ENCODE data around the gene FAT2. TPM values are rescaled to one million over a fixed set of nuclear protein-coding genes. Genes with fewer than 3 reads are reported as not detected.
A peak's percentile ranks its signal among the peaks of the same experiment; 100 is the strongest.

Gene FAT2
- total and polyA plus RNA-seq, 7 experiments from 2014 or later: not detected

GRCh38 chr5:151557951-151558350 is 33.2 kb downstream of the FAT2 start:
- intact Hi-C loops (cut with micrococcal nuclease): no loop called here
- H3K9me3 ChIP-seq (ENCODE audit: control insufficient read depth in 2 of 3, low read length in 3 of 3): no peaks in the 10 kb centered on the region
- H3K27me3 Mint-ChIP-seq: peaks cover 0 to 14% (median 0%) of the 10 kb centered on the region in 5 donors
- ChIA-PET POLR2A (no interaction called here), CTCF (no interaction called here)
- no peak overlapping the region for H3K27ac Mint-ChIP-seq
- no peaks in the 10 kb centered on the region for H3K27me3 ChIP-seq (ENCODE audit: control insufficient read depth in 2 of 2, insufficient read depth in 2 of 2, low read length in 2 of 2)
- no peak overlapping the region for H3K4me3 ChIP-seq (ENCODE audit: low read length)
- H3K27ac ChIP-seq (ENCODE audit: low read depth, low read length): no peak overlapping the region
- no peaks in the 10 kb centered on the region for H3K36me3 Mint-ChIP-seq
- ATAC-seq (no peak), DNase-seq (no peak)
- H3K4me1 Mint-ChIP-seq: peaks cover 0 to 5% (median 0%) of the 10 kb centered on the region in 7 donors
- no peaks in the 10 kb centered on the region for H3K36me3 ChIP-seq (ENCODE audit: control insufficient read depth in 2 of 3, insufficient read depth in 3 of 3, low read length in 3 of 3)
- peaks cover 0 to 2% (median 0%) of the 10 kb centered on the region in 11 donors for H3K9me3 Mint-ChIP-seq
- no peak overlapping the region for H3K4me3 Mint-ChIP-seq
- no peaks in the 10 kb centered on the region for H3K4me1 ChIP-seq (ENCODE audit: control insufficient read depth in 2 of 2, insufficient read depth in 2 of 2, low read length in 2 of 2)

DNA sequence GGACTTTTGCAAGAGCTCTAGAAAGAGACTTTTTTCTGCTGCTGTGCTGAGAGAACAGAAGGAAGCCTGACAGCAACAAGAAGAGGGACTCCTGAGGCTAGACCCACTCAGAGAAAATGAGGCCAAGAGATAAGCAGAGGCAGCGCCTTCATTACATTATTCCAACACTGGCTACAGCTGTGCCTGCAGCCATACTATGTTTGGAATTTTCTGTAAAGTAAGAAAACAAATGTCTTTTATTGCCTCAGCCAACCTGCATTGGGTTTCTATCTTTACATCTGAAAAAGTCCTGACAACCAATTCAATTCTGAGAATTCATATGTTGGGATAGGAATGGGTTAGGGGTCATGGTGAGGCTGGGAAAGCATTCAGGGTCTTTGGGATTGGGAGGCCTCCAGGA is 33.7 kb downstream of the FAT2 start:
- H3K27me3 Mint-ChIP-seq: peaks cover 0 to 14% (median 0%) of the 10 kb centered on the region in 5 donors
- H3K36me3 Mint-ChIP-seq: no peaks in the 10 kb centered on the region
- DNase-seq (no peak), ATAC-seq (no peak)
- H3K4me3 ChIP-seq (ENCODE audit: low read length): no peak overlapping the region
- H3K4me3 Mint-ChIP-seq: no peak overlapping the region
- intact Hi-C loops (cut with micrococcal nuclease): no loop called here
- H3K9me3 ChIP-seq (ENCODE audit: control insufficient read depth in 2 of 3, low read length in 3 of 3): no peaks in the 10 kb centered on the region
- no peaks in the 10 kb centered on the region for H3K36me3 ChIP-seq (ENCODE audit: control insufficient read depth in 2 of 3, insufficient read depth in 3 of 3, low read length in 3 of 3)
- no peaks in the 10 kb centered on the region for H3K27me3 ChIP-seq (ENCODE audit: control insufficient read depth in 2 of 2, insufficient read depth in 2 of 2, low read length in 2 of 2)
- peaks cover 0 to 5% (median 0%) of the 10 kb centered on the region in 7 donors for H3K4me1 Mint-ChIP-seq
- POLR2A ChIA-PET: no interaction called here
- CTCF ChIA-PET: no interaction called here
- peaks cover 0 to 2% (median 0%) of the 10 kb centered on the region in 11 donors for H3K9me3 Mint-ChIP-seq
- no peaks in the 10 kb centered on the region for H3K4me1 ChIP-seq (ENCODE audit: control insufficient read depth in 2 of 2, insufficient read depth in 2 of 2, low read length in 2 of 2)
- H3K27ac ChIP-seq (ENCODE audit: low read depth, low read length): no peak overlapping the region
- no peak overlapping the region for H3K27ac Mint-ChIP-seq

DNA sequence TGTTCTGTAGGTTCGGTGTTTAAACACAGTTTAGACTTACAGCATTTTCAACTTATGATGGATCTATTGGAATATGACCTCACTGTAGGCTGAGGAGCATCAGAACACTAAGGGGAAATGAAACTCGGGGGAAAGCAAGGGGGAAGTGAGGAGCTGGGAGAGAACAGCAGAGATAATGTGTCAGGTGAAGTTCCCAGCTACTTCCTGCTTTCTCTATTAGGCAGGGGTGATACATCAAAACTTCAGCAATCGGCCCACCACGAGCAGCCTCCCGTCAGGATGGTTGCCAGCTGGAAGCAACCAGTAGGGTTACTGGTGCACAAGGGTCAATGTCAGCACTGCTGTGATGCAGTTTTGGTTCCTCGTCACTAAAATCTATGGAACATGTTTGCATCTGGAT is 34.3 kb downstream of the FAT2 start:
- no peaks in the 10 kb centered on the region for H3K27me3 ChIP-seq (ENCODE audit: control insufficient read depth in 2 of 2, insufficient read depth in 2 of 2, low read length in 2 of 2)
- ChIA-PET POLR2A (no interaction called here), CTCF (no interaction called here)
- Mint-ChIP-seq H3K27me3 (peaks cover 0 to 8% (median 0%) of the 10 kb centered on the region in 5 donors), H3K36me3 (no peaks in the 10 kb centered on the region), H3K4me3 (no peak overlapping the region), H3K27ac (peak overlapping the region in 1 of 9 donors; percentile 3), H3K4me1 (peaks cover 0 to 4% (median 0%) of the 10 kb centered on the region in 7 donors), H3K9me3 (peaks cover 0 to 2% (median 0%) of the 10 kb centered on the region in 11 donors)
- intact Hi-C loops (cut with micrococcal nuclease): no loop called here
- ATAC-seq (peak; percentile 79), DNase-seq (no peak)
- H3K27ac ChIP-seq (ENCODE audit: low read depth, low read length): no peak overlapping the region
- H3K9me3 ChIP-seq (ENCODE audit: control insufficient read depth in 2 of 3, low read length in 3 of 3): no peaks in the 10 kb centered on the region
- H3K36me3 ChIP-seq (ENCODE audit: control insufficient read depth in 2 of 3, insufficient read depth in 3 of 3, low read length in 3 of 3): no peaks in the 10 kb centered on the region
- H3K4me3 ChIP-seq (ENCODE audit: low read length): no peak overlapping the region
- no peaks in the 10 kb centered on the region for H3K4me1 ChIP-seq (ENCODE audit: control insufficient read depth in 2 of 2, insufficient read depth in 2 of 2, low read length in 2 of 2)

- intact Hi-C loops (cut with micrococcal nuclease): no loop called here
- Mint-ChIP-seq H3K9me3 (peaks cover 0 to 2% (median 0%) of the 10 kb centered on the region in 11 donors), H3K4me1 (peaks cover 0 to 4% (median 0%) of the 10 kb centered on the region in 7 donors), H3K27me3 (peaks cover 0 to 3% (median 0%) of the 10 kb centered on the region in 5 donors), H3K27ac (no peak overlapping the region), H3K4me3 (no peak overlapping the region), H3K36me3 (no peaks in the 10 kb centered on the region)
- no peaks in the 10 kb centered on the region for H3K4me1 ChIP-seq (ENCODE audit: control insufficient read depth in 2 of 2, insufficient read depth in 2 of 2, low read length in 2 of 2)
- DNase-seq (no peak), ATAC-seq (no peak)
- no peak overlapping the region for H3K27ac ChIP-seq (ENCODE audit: low read depth, low read length)
- ChIA-PET CTCF (no interaction called here), POLR2A (no interaction called here)
- H3K27me3 ChIP-seq (ENCODE audit: control insufficient read depth in 2 of 2, insufficient read depth in 2 of 2, low read length in 2 of 2): no peaks in the 10 kb centered on the region
- no peaks in the 10 kb centered on the region for H3K9me3 ChIP-seq (ENCODE audit: control insufficient read depth in 2 of 3, low read length in 3 of 3)
- H3K36me3 ChIP-seq (ENCODE audit: control insufficient read depth in 2 of 3, insufficient read depth in 3 of 3, low read length in 3 of 3): no peaks in the 10 kb centered on the region
- H3K4me3 ChIP-seq (ENCODE audit: low read length): no peak overlapping the region
Measured at GRCh38 chr5:151555760-151556576, 35.2 kb downstream of the FAT2 start.

DNA sequence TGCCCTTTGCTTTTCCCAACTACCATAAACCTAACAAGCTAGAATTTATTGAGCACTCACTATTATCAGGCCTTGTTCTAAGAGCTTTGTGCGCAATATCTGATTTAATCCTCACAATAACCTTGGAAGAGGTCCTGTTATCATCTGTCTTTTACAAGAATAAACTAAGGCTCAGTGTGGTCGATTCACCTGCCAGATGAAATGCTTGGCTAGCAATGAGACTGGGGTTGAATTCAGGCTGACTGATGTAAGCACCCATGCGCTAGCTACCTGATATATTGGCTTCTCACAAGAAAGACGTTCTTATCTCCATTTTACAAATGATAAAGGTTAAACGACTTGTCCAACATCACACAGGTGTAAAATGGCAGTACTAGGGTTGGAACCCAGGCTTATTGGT is 37.4 kb downstream of the FAT2 start:
- H3K36me3 Mint-ChIP-seq: no peaks in the 10 kb centered on the region
- no peak overlapping the region for H3K27ac Mint-ChIP-seq
- Histone ChIP-seq H3K4me1 (ENCODE audit: control insufficient read depth in 2 of 2, insufficient read depth in 2 of 2, low read length in 2 of 2) (no peaks in the 10 kb centered on the region), H3K9me3 (ENCODE audit: control insufficient read depth in 2 of 3, low read length in 3 of 3) (no peaks in the 10 kb centered on the region), H3K27me3 (ENCODE audit: control insufficient read depth in 2 of 2, insufficient read depth in 2 of 2, low read length in 2 of 2) (no peaks in the 10 kb centered on the region), H3K27ac (ENCODE audit: low read depth, low read length) (no peak overlapping the region), H3K36me3 (ENCODE audit: control insufficient read depth in 2 of 3, insufficient read depth in 3 of 3, low read length in 3 of 3) (no peaks in the 10 kb centered on the region), H3K4me3 (ENCODE audit: low read length) (no peak overlapping the region)
- ATAC-seq (no peak), DNase-seq (no peak)
- intact Hi-C loops (cut with micrococcal nuclease): no loop called here
- H3K27me3 Mint-ChIP-seq: peaks cover 0 to 3% (median 0%) of the 10 kb centered on the region in 5 donors
- POLR2A ChIA-PET: no interaction called here
- CTCF ChIA-PET: no interaction called here
- no peak overlapping the region for H3K4me3 Mint-ChIP-seq
- peaks cover 0 to 4% (median 0%) of the 10 kb centered on the region in 7 donors for H3K4me1 Mint-ChIP-seq
- H3K9me3 Mint-ChIP-seq: peaks cover 0 to 2% (median 0%) of the 10 kb centered on the region in 11 donors

DNA sequence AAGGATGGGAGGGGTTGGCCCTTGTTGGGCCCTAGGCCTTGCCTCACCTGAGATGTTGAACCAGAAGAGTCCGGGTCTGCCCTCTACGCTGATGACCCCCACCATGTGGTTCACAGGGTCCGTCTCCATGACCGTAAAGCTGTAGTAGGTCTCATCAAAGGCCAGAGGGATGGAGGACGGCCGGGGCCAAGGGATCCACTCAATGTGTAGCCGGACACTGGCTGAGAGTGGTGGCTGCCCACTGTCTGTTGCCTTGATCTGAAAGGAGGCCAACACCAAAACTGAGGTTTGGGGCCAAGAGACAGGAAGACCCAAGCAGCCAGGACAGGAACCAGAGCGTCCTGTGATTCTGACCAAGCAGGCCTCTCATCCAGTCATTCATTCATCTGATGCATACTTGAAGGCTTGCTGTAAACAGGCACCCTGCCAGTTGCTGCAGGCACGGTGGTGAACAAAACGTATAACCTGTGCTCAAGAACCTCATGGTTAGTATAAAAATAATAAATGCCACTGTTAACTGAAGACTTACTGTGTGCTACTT is 37.9 kb downstream of the FAT2 start:
- Mint-ChIP-seq H3K36me3 (no peaks in the 10 kb centered on the region), H3K27me3 (peaks cover 0 to 3% (median 0%) of the 10 kb centered on the region in 5 donors), H3K27ac (no peak overlapping the region), H3K9me3 (peaks cover 0 to 2% (median 0%) of the 10 kb centered on the region in 11 donors), H3K4me3 (no peak overlapping the region), H3K4me1 (peaks cover 0 to 4% (median 0%) of the 10 kb centered on the region in 7 donors)
- intact Hi-C loops (cut with micrococcal nuclease): no loop called here
- no peaks in the 10 kb centered on the region for H3K4me1 ChIP-seq (ENCODE audit: control insufficient read depth in 2 of 2, insufficient read depth in 2 of 2, low read length in 2 of 2)
- H3K9me3 ChIP-seq (ENCODE audit: control insufficient read depth in 2 of 3, low read length in 3 of 3): no peaks in the 10 kb centered on the region
- ATAC-seq (no peak), DNase-seq (no peak)
- H3K27ac ChIP-seq (ENCODE audit: low read depth, low read length): no peak overlapping the region
- CTCF ChIA-PET: no interaction called here
- H3K27me3 ChIP-seq (ENCODE audit: control insufficient read depth in 2 of 2, insufficient read depth in 2 of 2, low read length in 2 of 2): no peaks in the 10 kb centered on the region
- POLR2A ChIA-PET: no interaction called here
- H3K4me3 ChIP-seq (ENCODE audit: low read length): no peak overlapping the region
- H3K36me3 ChIP-seq (ENCODE audit: control insufficient read depth in 2 of 3, insufficient read depth in 3 of 3, low read length in 3 of 3): no peaks in the 10 kb centered on the region

DNA sequence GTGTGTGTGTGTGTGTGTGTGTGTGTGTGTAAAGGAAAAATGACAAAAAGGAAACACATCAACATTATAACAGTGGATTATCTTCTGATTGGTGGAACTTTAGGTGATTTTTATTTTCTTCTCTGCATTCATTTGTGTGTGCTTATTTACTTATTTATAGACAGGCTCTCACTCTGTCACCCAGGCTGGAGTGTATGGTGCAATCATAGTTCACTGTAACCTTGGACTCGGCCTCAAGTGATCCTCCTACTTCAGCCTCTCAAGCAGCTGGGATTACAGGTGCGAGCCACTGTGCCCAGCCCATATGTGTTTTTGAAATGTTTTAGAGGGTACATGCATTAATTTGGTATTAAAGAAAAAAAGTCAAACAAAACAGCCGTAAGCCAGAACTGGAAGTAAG is 39.1 kb downstream of the FAT2 start:
- Mint-ChIP-seq H3K4me3 (no peak overlapping the region), H3K36me3 (no peaks in the 10 kb centered on the region), H3K27me3 (peaks cover 0 to 3% (median 0%) of the 10 kb centered on the region in 5 donors), H3K9me3 (peaks cover 0 to 2% (median 0%) of the 10 kb centered on the region in 11 donors), H3K27ac (no peak overlapping the region), H3K4me1 (peaks cover 0 to 4% (median 0%) of the 10 kb centered on the region in 7 donors)
- ATAC-seq (no peak), DNase-seq (no peak)
- no peaks in the 10 kb centered on the region for H3K27me3 ChIP-seq (ENCODE audit: control insufficient read depth in 2 of 2, insufficient read depth in 2 of 2, low read length in 2 of 2)
- POLR2A ChIA-PET: no interaction called here
- H3K9me3 ChIP-seq (ENCODE audit: control insufficient read depth in 2 of 3, low read length in 3 of 3): no peaks in the 10 kb centered on the region
- H3K36me3 ChIP-seq (ENCODE audit: control insufficient read depth in 2 of 3, insufficient read depth in 3 of 3, low read length in 3 of 3): no peaks in the 10 kb centered on the region
- intact Hi-C loops (cut with micrococcal nuclease): no loop called here
- H3K27ac ChIP-seq (ENCODE audit: low read depth, low read length): no peak overlapping the region
- H3K4me3 ChIP-seq (ENCODE audit: low read length): no peak overlapping the region
- H3K4me1 ChIP-seq (ENCODE audit: control insufficient read depth in 2 of 2, insufficient read depth in 2 of 2, low read length in 2 of 2): no peaks in the 10 kb centered on the region
- CTCF ChIA-PET: no interaction called here

Data from naive thymus-derived CD4-positive, alpha-beta T cell (primary cell).